Right lobe of liver (tissue), 4 donors: ENCODE measurements around the gene UBE2QL1.

ENCODE experiments used
- POLR2A ChIP-seq: fragments of 450-650 bp; IDR thresholded peaks from one replicate; pipeline ENCODE4 v1.6.1; 2017; ENCODE audit warnings: antibody characterized with exemption, mild to moderate bottlenecking
- TF ChIP-seq, protein P1 (sequence below), 4 donors: fragments of 200-600 bp in 3 of 4; fragments of 450-650 bp in 1 of 4; IDR thresholded peaks; one replicate each; pipeline versions ENCODE4 v1.5.1 to v1.8.0; 2016 to 2022; ENCODE audit warnings: antibody characterized with exemption in 4 of 4, mild to moderate bottlenecking in 2 of 4
- donor health status: DM: no; HTN: no; CAD: no.
- donor health status: DM: no; HTN: no; CAD: no.
- donor health status: DM: no; HTN: yes; CAD: no.

- TF ChIP-seq POLR2A = no peak
- TF ChIP-seq, protein P1, sequence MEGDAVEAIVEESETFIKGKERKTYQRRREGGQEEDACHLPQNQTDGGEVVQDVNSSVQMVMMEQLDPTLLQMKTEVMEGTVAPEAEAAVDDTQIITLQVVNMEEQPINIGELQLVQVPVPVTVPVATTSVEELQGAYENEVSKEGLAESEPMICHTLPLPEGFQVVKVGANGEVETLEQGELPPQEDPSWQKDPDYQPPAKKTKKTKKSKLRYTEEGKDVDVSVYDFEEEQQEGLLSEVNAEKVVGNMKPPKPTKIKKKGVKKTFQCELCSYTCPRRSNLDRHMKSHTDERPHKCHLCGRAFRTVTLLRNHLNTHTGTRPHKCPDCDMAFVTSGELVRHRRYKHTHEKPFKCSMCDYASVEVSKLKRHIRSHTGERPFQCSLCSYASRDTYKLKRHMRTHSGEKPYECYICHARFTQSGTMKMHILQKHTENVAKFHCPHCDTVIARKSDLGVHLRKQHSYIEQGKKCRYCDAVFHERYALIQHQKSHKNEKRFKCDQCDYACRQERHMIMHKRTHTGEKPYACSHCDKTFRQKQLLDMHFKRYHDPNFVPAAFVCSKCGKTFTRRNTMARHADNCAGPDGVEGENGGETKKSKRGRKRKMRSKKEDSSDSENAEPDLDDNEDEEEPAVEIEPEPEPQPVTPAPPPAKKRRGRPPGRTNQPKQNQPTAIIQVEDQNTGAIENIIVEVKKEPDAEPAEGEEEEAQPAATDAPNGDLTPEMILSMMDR (IDR thresholded peaks at IDR 0.05) = no peak
Observed at GRCh38 chr5:6485441-6485840, 36.8 kb downstream of the UBE2QL1 start.
